KMS-11 (cell line): ENCODE measurements around the gene KRTAP13-2.

ENCODE experiments used
- H2AFZ ChIP-seq: fragments of 200-600 bp; sonication (generic); 2 replicates; pipeline ENCODE4 v1.6.1; 2016; ENCODE audit warnings: antibody characterized with exemption, mixed run types, low read depth
- H3K27ac ChIP-seq: fragments of 200-600 bp; sonication (generic); 2 replicates; pipeline ENCODE4 v1.6.1; 2016; ENCODE audit warnings: mild to moderate bottlenecking, mixed run types
- H3K27me3 ChIP-seq: fragments of 200-600 bp; sonication (generic); 2 replicates; pipeline ENCODE4 v1.6.1; 2017; ENCODE audit warnings: mild to moderate bottlenecking, low read depth, mixed run types, moderate library complexity; ENCODE audit not compliant: insufficient read depth
- H3K36me3 ChIP-seq: fragments of 200-600 bp; sonication (generic); 2 replicates; pipeline ENCODE4 v1.6.1; 2017; ENCODE audit warnings: mild to moderate bottlenecking, mixed run types; ENCODE audit not compliant: insufficient read depth
- H3K4me1 ChIP-seq: fragments of 200-600 bp; sonication (generic); 2 replicates; pipeline ENCODE4 v1.6.1; 2016; ENCODE audit warnings: mild to moderate bottlenecking, low read depth, mixed run types; ENCODE audit not compliant: poor library complexity, severe bottlenecking
- H3K4me2 ChIP-seq: fragments of 200-600 bp; sonication (generic); 2 replicates; pipeline ENCODE4 v1.7.0; 2016; ENCODE audit warnings: mild to moderate bottlenecking, mixed run types
- H3K4me3 ChIP-seq: fragments of 200-600 bp; sonication (generic); IDR thresholded peaks from 2 replicates; pipeline ENCODE4 v1.6.1; 2017; ENCODE audit warnings: low read depth, low read length, mixed read lengths; ENCODE audit not compliant: insufficient read depth
- H3K79me2 ChIP-seq: fragments of 200-600 bp; sonication (generic); 2 replicates; pipeline ENCODE4 v1.6.1; 2016; ENCODE audit warnings: low read depth, mixed run types; ENCODE audit not compliant: insufficient read depth
- H3K9ac ChIP-seq: fragments of 200-600 bp; sonication (generic); 2 replicates; pipeline ENCODE4 v1.6.1; 2016; ENCODE audit warnings: mild to moderate bottlenecking, mixed run types
- H4K20me1 ChIP-seq: fragments of 200-600 bp; sonication (generic); 2 replicates; pipeline ENCODE4 v1.6.1; 2016; ENCODE audit warnings: mild to moderate bottlenecking, mixed run types; ENCODE audit not compliant: insufficient read depth
- TF ChIP-seq, protein P1 (sequence below): fragments of 200-600 bp; sonication (generic); conservative IDR thresholded peaks from 2 replicates; pipeline ENCODE4 v1.6.1; 2017; ENCODE audit warnings: low read depth, mild to moderate bottlenecking, antibody characterized with exemption, low read length, moderate library complexity, mixed read lengths

The KRTAP13-2 gene, protein sequence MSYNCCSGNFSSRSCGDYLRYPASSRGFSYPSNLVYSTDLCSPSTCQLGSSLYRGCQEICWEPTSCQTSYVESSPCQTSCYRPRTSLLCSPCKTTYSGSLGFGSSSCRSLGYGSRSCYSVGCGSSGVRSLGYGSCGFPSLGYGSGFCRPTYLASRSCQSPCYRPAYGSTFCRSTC

GRCh38 chr21:30372139-30372770, at the start of gene KRTAP13-2:
Gene KRTAP13-2 (minus strand): TSS chr21:30372271. CDS start chr21:30372213, 58 bp downstream.
- no peaks in the 10 kb centered on the region for H3K79me2 ChIP-seq
- no peak within 1 kb of the TSS for H3K27ac ChIP-seq
- no peak within 1 kb of the TSS for H3K4me2 ChIP-seq
- H3K27me3 ChIP-seq: no peaks in the 10 kb centered on the region
- no peaks in the 10 kb centered on the region for H3K4me1 ChIP-seq
- H2AFZ ChIP-seq: no peak within 1 kb of the TSS
- TF ChIP-seq, protein P1, sequence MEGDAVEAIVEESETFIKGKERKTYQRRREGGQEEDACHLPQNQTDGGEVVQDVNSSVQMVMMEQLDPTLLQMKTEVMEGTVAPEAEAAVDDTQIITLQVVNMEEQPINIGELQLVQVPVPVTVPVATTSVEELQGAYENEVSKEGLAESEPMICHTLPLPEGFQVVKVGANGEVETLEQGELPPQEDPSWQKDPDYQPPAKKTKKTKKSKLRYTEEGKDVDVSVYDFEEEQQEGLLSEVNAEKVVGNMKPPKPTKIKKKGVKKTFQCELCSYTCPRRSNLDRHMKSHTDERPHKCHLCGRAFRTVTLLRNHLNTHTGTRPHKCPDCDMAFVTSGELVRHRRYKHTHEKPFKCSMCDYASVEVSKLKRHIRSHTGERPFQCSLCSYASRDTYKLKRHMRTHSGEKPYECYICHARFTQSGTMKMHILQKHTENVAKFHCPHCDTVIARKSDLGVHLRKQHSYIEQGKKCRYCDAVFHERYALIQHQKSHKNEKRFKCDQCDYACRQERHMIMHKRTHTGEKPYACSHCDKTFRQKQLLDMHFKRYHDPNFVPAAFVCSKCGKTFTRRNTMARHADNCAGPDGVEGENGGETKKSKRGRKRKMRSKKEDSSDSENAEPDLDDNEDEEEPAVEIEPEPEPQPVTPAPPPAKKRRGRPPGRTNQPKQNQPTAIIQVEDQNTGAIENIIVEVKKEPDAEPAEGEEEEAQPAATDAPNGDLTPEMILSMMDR: no peak
- H3K9ac ChIP-seq: no peak within 1 kb of the TSS
- H4K20me1 ChIP-seq: no peaks in the 10 kb centered on the region
- no peaks in the 10 kb centered on the region for H3K36me3 ChIP-seq
- no peak within 1 kb of the TSS for H3K4me3 ChIP-seq

- no peak overlapping the region for H3K9ac ChIP-seq
- H3K4me1 ChIP-seq: no peaks in the 10 kb centered on the region
- no peaks in the 10 kb centered on the region for H4K20me1 ChIP-seq
- no peaks in the 10 kb centered on the region for H3K36me3 ChIP-seq
- no peak overlapping the region for H2AFZ ChIP-seq
- H3K4me3 ChIP-seq: no peak overlapping the region
- TF ChIP-seq, protein P1: no peak
- H3K27me3 ChIP-seq: no peaks in the 10 kb centered on the region
- no peak overlapping the region for H3K27ac ChIP-seq
- no peaks in the 10 kb centered on the region for H3K79me2 ChIP-seq
- H3K4me2 ChIP-seq: no peak overlapping the region
Measured at GRCh38 chr21:30415993-30416392, 43.9 kb upstream of the KRTAP13-2 start.

- Histone ChIP-seq H3K4me2 (no peak overlapping the region), H3K27me3 (no peaks in the 10 kb centered on the region), H3K4me3 (no peak overlapping the region), H2AFZ (peak overlapping the region; percentile 55; the same call in 1 of the 2 replicates), H3K9ac (no peak overlapping the region), H4K20me1 (no peaks in the 10 kb centered on the region), H3K4me1 (no peaks in the 10 kb centered on the region), H3K27ac (no peak overlapping the region), H3K36me3 (no peaks in the 10 kb centered on the region), H3K79me2 (no peaks in the 10 kb centered on the region)
- TF ChIP-seq, protein P1: peak; percentile 63
Measured at GRCh38 chr21:30408782-30409494, 36.9 kb upstream of the KRTAP13-2 start.

DNA sequence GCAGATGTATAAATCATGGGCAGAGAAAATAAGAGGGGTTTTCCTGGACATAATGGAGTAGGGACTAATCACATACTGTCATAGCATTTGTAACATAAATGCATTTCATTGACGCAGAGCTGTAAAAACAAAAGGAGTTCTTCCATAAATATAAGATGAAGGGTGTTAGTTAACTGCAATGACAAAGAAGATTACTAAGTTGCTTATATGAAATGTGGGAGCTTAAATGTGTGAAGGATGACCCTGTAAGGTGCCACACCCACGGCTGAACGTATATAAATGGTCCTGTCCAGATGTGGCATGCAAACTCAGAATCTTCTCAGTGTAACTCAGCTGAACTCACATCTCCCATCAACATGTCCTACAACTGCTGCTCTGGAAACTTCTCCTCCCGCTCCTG, 23.7 kb upstream of the KRTAP13-2 start, which contains the start of gene KRTAP13-1:
TSS of gene KRTAP13-1 (plus strand) at position 301 of the 400 bp plus-strand sequence. CDS start at position 357, 56 bp downstream.
- H3K27ac ChIP-seq: no peak within 1 kb of the TSS
- no peaks in the 10 kb centered on the region for H3K4me1 ChIP-seq
- no peaks in the 10 kb centered on the region for H3K79me2 ChIP-seq
- no peaks in the 10 kb centered on the region for H3K36me3 ChIP-seq
- H3K9ac ChIP-seq: no peak within 1 kb of the TSS
- no peaks in the 10 kb centered on the region for H4K20me1 ChIP-seq
- no peak within 1 kb of the TSS for H3K4me3 ChIP-seq
- no peak within 1 kb of the TSS for H3K4me2 ChIP-seq
- TF ChIP-seq, protein P1: no peak
- no peaks in the 10 kb centered on the region for H3K27me3 ChIP-seq
- H2AFZ ChIP-seq: no peak within 1 kb of the TSS
